ENCODE data around the gene LINGO4. TPM values are rescaled to one million over a fixed set of nuclear protein-coding genes. Genes with fewer than 3 reads are reported as not detected.

Gene LINGO4
- total and polyA plus RNA-seq, 2 of the 13 experiments (the other 11 are each of a cell fraction or from before 2014, with no cell fraction given): 0.02 to 0.05 TPM

DNA sequence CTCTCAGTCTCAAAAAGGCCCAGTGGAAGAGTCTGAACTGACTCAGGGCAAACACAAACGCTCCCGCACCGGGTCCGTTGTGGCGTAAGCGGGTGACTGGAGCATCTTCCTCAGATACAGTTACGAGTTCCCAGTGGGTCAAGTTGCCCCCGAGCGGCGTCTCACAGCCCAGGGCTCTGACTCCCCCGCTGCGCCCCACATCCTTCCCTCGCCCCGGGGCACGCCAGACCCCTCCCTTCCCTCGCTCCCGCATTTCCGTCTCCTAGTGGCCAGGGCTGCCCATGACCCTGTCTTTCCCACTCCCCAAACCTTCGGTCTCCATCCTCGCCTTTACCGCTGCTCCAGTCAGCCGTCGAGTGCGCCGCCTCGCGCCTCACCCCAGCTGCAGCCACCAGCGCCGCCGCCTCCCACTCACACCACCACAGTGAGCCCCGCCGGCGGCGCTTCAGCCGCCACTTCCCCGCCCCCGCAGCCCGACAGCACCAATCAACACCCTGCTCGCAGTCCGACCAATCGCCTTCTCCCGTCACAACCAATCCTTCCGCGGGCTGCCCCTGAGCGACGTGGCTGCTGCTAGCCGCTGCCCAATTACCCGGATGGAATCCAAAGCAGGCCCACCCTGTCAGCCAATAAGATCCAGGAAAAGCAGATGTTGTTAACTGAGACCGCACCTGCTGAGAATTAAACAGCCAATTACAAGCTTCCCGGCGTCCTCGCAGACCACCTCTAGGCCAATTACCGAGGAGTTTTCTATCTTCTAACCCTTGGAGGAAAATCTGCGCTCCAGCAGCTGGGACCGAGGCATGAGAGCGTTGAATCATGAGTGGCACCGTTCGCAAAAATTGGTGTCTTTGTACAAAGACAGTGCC lies 14.9 kb downstream of the LINGO4 start, which contains the start of gene TDRKH (continued):
- TF ChIP-seq, protein P1, sequence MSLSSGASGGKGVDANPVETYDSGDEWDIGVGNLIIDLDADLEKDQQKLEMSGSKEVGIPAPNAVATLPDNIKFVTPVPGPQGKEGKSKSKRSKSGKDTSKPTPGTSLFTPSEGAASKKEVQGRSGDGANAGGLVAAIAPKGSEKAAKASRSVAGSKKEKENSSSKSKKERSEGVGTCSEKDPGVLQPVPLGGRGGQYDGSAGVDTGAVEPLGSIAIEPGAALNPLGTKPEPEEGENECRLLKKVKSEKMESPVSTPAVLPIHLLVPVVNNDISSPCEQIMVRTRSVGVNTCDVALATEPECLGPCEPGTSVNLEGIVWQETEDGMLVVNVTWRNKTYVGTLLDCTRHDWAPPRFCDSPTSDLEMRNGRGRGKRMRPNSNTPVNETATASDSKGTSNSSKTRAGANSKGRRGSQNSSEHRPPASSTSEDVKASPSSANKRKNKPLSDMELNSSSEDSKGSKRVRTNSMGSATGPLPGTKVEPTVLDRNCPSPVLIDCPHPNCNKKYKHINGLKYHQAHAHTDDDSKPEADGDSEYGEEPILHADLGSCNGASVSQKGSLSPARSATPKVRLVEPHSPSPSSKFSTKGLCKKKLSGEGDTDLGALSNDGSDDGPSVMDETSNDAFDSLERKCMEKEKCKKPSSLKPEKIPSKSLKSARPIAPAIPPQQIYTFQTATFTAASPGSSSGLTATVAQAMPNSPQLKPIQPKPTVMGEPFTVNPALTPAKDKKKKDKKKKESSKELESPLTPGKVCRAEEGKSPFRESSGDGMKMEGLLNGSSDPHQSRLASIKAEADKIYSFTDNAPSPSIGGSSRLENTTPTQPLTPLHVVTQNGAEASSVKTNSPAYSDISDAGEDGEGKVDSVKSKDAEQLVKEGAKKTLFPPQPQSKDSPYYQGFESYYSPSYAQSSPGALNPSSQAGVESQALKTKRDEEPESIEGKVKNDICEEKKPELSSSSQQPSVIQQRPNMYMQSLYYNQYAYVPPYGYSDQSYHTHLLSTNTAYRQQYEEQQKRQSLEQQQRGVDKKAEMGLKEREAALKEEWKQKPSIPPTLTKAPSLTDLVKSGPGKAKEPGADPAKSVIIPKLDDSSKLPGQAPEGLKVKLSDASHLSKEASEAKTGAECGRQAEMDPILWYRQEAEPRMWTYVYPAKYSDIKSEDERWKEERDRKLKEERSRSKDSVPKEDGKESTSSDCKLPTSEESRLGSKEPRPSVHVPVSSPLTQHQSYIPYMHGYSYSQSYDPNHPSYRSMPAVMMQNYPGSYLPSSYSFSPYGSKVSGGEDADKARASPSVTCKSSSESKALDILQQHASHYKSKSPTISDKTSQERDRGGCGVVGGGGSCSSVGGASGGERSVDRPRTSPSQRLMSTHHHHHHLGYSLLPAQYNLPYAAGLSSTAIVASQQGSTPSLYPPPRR (CRISPR knock-in tag; IDR thresholded peaks at IDR 0.05; ENCODE audit: borderline replicate concordance): peak; percentile 45
- TF ChIP-seq ZBTB1 (CRISPR knock-in tag; IDR thresholded peaks at IDR 0.05; ENCODE audit: borderline replicate concordance) (no peak), ONECUT2 (CRISPR knock-in tag; IDR thresholded peaks at IDR 0.05) (no peak), CENPX (CRISPR knock-in tag; IDR thresholded peaks at IDR 0.05) (no peak), KLF13 (CRISPR knock-in tag; IDR thresholded peaks at IDR 0.05) (0 out of 2 replicates have a peak, but pooled peaks have one; percentile 64), NFIB (CRISPR knock-in tag; IDR thresholded peaks at IDR 0.05; ENCODE audit: borderline replicate concordance) (no peak), HIVEP1 (CRISPR knock-in tag; IDR thresholded peaks at IDR 0.05) (no peak), SALL1 (CRISPR knock-in tag; IDR thresholded peaks at IDR 0.05) (peak; percentile 83), SIX4 (CRISPR knock-in tag; IDR thresholded peaks at IDR 0.05) (0 out of 2 replicates have a peak, but pooled peaks have one; percentile 25), ZSCAN22 (CRISPR knock-in tag; IDR thresholded peaks at IDR 0.05) (0 out of 2 replicates have a peak, but pooled peaks have one; percentile 47), GTF2F1 (IDR thresholded peaks at IDR 0.05; ENCODE audit: low read length) (no peak), NCOA2 (CRISPR knock-in tag; IDR thresholded peaks at IDR 0.05) (peak; percentile 30; the same call in 1 of the 2 replicates), HMGA1 (CRISPR knock-in tag; conservative IDR thresholded peaks at IDR 0.05) (0 out of 2 replicates have a peak, but pooled peaks have one; percentile 12), ZNF670 (CRISPR knock-in tag; IDR thresholded peaks at IDR 0.05; ENCODE audit: borderline replicate concordance) (no peak)
- TF ChIP-seq, protein P2, sequence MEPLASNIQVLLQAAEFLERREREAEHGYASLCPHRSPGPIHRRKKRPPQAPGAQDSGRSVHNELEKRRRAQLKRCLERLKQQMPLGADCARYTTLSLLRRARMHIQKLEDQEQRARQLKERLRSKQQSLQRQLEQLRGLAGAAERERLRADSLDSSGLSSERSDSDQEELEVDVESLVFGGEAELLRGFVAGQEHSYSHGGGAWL (CRISPR knock-in tag; IDR thresholded peaks at IDR 0.05): peak; percentile 84
- TF ChIP-seq, protein P3, sequence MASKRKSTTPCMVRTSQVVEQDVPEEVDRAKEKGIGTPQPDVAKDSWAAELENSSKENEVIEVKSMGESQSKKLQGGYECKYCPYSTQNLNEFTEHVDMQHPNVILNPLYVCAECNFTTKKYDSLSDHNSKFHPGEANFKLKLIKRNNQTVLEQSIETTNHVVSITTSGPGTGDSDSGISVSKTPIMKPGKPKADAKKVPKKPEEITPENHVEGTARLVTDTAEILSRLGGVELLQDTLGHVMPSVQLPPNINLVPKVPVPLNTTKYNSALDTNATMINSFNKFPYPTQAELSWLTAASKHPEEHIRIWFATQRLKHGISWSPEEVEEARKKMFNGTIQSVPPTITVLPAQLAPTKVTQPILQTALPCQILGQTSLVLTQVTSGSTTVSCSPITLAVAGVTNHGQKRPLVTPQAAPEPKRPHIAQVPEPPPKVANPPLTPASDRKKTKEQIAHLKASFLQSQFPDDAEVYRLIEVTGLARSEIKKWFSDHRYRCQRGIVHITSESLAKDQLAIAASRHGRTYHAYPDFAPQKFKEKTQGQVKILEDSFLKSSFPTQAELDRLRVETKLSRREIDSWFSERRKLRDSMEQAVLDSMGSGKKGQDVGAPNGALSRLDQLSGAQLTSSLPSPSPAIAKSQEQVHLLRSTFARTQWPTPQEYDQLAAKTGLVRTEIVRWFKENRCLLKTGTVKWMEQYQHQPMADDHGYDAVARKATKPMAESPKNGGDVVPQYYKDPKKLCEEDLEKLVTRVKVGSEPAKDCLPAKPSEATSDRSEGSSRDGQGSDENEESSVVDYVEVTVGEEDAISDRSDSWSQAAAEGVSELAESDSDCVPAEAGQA (IDR thresholded peaks at IDR 0.05; ENCODE audit: low read depth): no peak
- TF ChIP-seq, protein P3 (CRISPR knock-in tag; IDR thresholded peaks at IDR 0.05; ENCODE audit: borderline replicate concordance): 0 out of 2 replicates have a peak, but pooled peaks have one; percentile 63

Data from HepG2 (cell line).